ENCODE data around the gene ZCCHC24. TPM values are rescaled to one million over a fixed set of nuclear protein-coding genes. Genes with fewer than 3 reads are reported as not detected.

ZCCHC24 gene
- total and polyA plus RNA-seq, 2 donors (not counting 3 experiments of a cell fraction or from before 2014, with no cell fraction given) = 5.2 to 8.4 TPM

DNA sequence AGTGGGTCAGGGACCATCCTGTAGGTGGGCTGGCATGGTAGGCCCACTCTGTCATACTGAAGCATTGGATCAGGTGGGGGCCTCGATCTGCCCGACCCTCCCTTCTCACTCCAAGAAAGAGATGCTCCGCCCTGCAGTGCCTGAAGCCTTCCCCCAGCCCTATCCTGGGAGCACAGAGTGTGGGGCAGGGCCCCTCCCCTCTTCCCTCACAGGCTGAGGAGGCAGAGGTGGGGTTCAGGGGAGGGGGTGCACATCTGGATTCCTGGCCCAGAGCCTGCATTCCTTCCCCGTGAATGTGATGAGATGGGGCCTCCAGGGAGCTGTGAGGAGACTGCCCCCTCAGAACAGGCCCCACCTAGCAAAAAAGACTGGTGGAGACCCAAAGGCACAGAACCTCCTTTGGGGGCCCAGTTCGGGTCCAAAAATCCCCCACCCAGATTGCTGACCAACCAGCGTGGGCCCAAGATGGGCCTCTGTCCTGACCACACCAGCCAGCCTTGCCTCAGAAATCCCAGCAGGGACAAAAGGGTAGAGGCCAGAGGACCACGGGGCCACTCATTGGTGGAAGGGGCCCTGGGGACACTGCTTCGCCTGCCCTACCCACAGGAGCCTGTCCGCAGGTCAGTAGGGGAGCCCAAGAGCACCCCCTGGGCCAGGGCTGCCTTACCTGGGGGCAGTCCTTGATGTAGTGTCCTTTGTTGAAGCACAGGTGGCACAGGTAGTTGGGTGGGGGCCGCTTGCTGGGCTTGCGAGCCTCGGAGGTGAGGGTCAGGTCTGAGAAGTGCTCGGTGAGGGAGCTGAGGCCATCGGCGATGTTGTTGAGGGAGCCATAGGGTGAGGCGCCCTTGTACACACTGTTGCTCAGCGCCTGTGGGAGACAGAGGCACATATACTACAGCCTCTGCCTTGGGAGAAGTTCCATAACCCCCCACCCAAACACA lies 13.3 kb downstream of the ZCCHC24 start:
- no peaks in the 10 kb centered on the region for H3K27me3 ChIP-seq (ENCODE audit: control insufficient read depth in 2 of 2, insufficient read depth in 2 of 2, low read length in 2 of 2)
- H3K4me1 ChIP-seq (ENCODE audit: control insufficient read depth, extremely low read depth, insufficient read depth, low read length) = peaks cover 3% of the 10 kb centered on the region
- ChIA-PET CTCF (no interaction called here), POLR2A (no interaction called here)
- H3K9ac ChIP-seq (replicated peaks; ENCODE audit: extremely low read depth, insufficient read depth, low read length) = no peak overlapping the region
- no peak for DNase-seq (ENCODE audit: low read depth, low spot score)
- H3K27ac ChIP-seq (ENCODE audit: insufficient read depth, low read depth, low read length) = no peak overlapping the region
- no peaks in the 10 kb centered on the region for H3K9me3 ChIP-seq (replicated peaks; ENCODE audit: control insufficient read depth, insufficient read depth, low read length)
- dilution Hi-C loops (cut with MboI; ENCODE audit: extremely low pct_ligation_motif_present, low sequenced_read_pairs) (no loop called here), intact Hi-C loops (cut with micrococcal nuclease) (no loop called here)
- BruUV-seq (replicated peaks) = no TSS peak
- no peaks in the 10 kb centered on the region for H3K79me2 ChIP-seq (ENCODE audit: control insufficient read depth, insufficient read depth, low read length)
- FAIRE-seq = no peak
- no peak overlapping the region for H3K4me3 ChIP-seq (replicated peaks in 1 of 3; ENCODE audit: insufficient read depth in 1 of 3, low read depth in 1 of 3, low read length in 3 of 3)
- H3K36me3 ChIP-seq (ENCODE audit: control insufficient read depth in 2 of 2, extremely low read depth in 1 of 2, insufficient read depth in 2 of 2, low read length in 2 of 2) = no peaks in the 10 kb centered on the region
- no peak overlapping the region for H2AFZ ChIP-seq (ENCODE audit: low read depth, low read length)
- no peaks in the 10 kb centered on the region for H3K9me1 ChIP-seq (replicated peaks; ENCODE audit: control insufficient read depth, extremely low read depth, insufficient read depth, low read length)
- no peaks in the 10 kb centered on the region for H4K20me1 ChIP-seq (replicated peaks; ENCODE audit: control insufficient read depth, extremely low read depth, insufficient read depth, low read length)
- no peak overlapping the region for H3K4me2 ChIP-seq (ENCODE audit: insufficient read depth, low read length)
- TF ChIP-seq JUN (IDR thresholded peaks at IDR 0.05; ENCODE audit: borderline replicate concordance, insufficient read depth, insufficient read length, low read depth) = no peak
- no peak for TF ChIP-seq POLR2A (IDR thresholded peaks at IDR 0.05; ENCODE audit: low read depth, low read length)
- TF ChIP-seq, protein P1, sequence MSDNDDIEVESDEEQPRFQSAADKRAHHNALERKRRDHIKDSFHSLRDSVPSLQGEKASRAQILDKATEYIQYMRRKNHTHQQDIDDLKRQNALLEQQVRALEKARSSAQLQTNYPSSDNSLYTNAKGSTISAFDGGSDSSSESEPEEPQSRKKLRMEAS (IDR thresholded peaks at IDR 0.05; ENCODE audit: insufficient read depth, insufficient read length) = no peak
- TF ChIP-seq CTCF (IDR thresholded peaks at IDR 0.05; ENCODE audit: extremely low read depth in 1 of 2, insufficient read depth in 1 of 2, low read depth in 1 of 2, low read length in 2 of 2) = no peak
- TF ChIP-seq GATA2 (IDR thresholded peaks at IDR 0.05; ENCODE audit: insufficient read depth, insufficient read length, low read depth, low read length) = no peak
- TF ChIP-seq EZH2 (IDR thresholded peaks at IDR 0.05; ENCODE audit: borderline replicate concordance, low read depth, low read length, severe bottlenecking) = no peak
- no peak for TF ChIP-seq MYC (IDR thresholded peaks at IDR 0.05; ENCODE audit: low read depth, low read length)
- TF ChIP-seq FOS (IDR thresholded peaks at IDR 0.05; ENCODE audit: borderline replicate concordance, insufficient read depth, low read length) = no peak

Measured in endothelial cell of umbilical vein (primary cell).